SK-N-MC (cell line): ENCODE measurements around the gene SEPHS2.
A peak's percentile ranks its signal among the peaks of the same experiment; 100 is the strongest.
"Not testable (repeated sequence)": the region's sequence is repeated elsewhere in the genome, so short reads cannot be mapped to it uniquely, and the experiment has no call there.

ENCODE experiments used
- DNase-seq: peaks from one replicate; pipeline ENCODE4 v3.0.0-alpha.2; 2011; ENCODE audit warnings: low read depth, low spot score
- H3K27ac ChIP-seq: fragments of 200-600 bp; sonication (generic); 2 replicates; pipeline ENCODE4 v1.5.1; 2016; ENCODE audit warnings: mixed run types
- H3K36me3 ChIP-seq: fragments of 200-600 bp; sonication (generic); 2 replicates; pipeline ENCODE4 v1.6.1; 2017; ENCODE audit warnings: antibody characterized with exemption, low read length, mixed read lengths; ENCODE audit not compliant: insufficient read depth
- H3K4me3 ChIP-seq: fragments of 200-600 bp; sonication (generic); 2 replicates; pipeline ENCODE4 v1.5.1; 2016
- H3K9ac ChIP-seq: fragments of 200-600 bp; sonication (generic); 2 replicates; pipeline ENCODE4 v1.8.0; 2017; ENCODE audit warnings: mixed run types, mixed read lengths; ENCODE audit not compliant: insufficient read length
- H3K9me3 ChIP-seq: fragments of 200-600 bp; sonication (generic); 2 replicates; pipeline ENCODE4 v1.6.1; 2017; ENCODE audit warnings: low read depth, mild to moderate bottlenecking, antibody characterized with exemption, low read length, moderate library complexity, mixed read lengths
- EZH2 ChIP-seq: fragments of 200-600 bp; sonication (generic); IDR thresholded peaks from one replicate; pipeline ENCODE4 v1.6.1; 2017; ENCODE audit warnings: antibody characterized with exemption
- FOXP2 ChIP-seq: optimal IDR thresholded peaks from 2 replicates; pipeline ENCODE3; 2011; ENCODE audit warnings: mild to moderate bottlenecking, moderate library complexity; ENCODE audit not compliant: insufficient read depth; ENCODE audit errors: extremely low read length, control extremely low read depth
- POLR2AphosphoS5 ChIP-seq: IDR thresholded peaks from 2 replicates; pipeline ENCODE4 v1.6.1; 2012; ENCODE audit warnings: mild to moderate bottlenecking, low read depth, low read length, borderline replicate concordance

Gene SEPHS2

GRCh38 chr16:30457743-30458560 is 12.3 kb upstream of the SEPHS2 start:
- no peak for DNase-seq
- TF ChIP-seq POLR2AphosphoS5 (no peak), EZH2 (no peak), FOXP2 (no peak)
- H3K9ac ChIP-seq: no peak overlapping the region
- no peak overlapping the region for H3K27ac ChIP-seq
- no peak overlapping the region for H3K4me3 ChIP-seq
- H3K9me3 ChIP-seq: no peaks in the 10 kb centered on the region
- H3K36me3 ChIP-seq: no peaks in the 10 kb centered on the region

- H3K36me3 ChIP-seq: no peaks in the 10 kb centered on the region
- no peak overlapping the region for H3K4me3 ChIP-seq
- no peak overlapping the region for H3K9ac ChIP-seq
- H3K9me3 ChIP-seq: no peaks in the 10 kb centered on the region
- no peak overlapping the region for H3K27ac ChIP-seq
- DNase-seq: no peak
- TF ChIP-seq POLR2AphosphoS5: no peak
- no peak for TF ChIP-seq EZH2
Measured at GRCh38 chr16:30457256-30457655, 11.6 kb upstream of the SEPHS2 start.

GRCh38 chr16:30456302-30456701 is 10.6 kb upstream of the SEPHS2 start:
- no peak overlapping the region for H3K9ac ChIP-seq
- H3K4me3 ChIP-seq: no peak overlapping the region
- TF ChIP-seq EZH2: no peak
- no peak for TF ChIP-seq FOXP2
- TF ChIP-seq POLR2AphosphoS5: no peak
- H3K36me3 ChIP-seq: no peaks in the 10 kb centered on the region
- no peak for DNase-seq
- no peaks in the 10 kb centered on the region for H3K9me3 ChIP-seq
- no peak overlapping the region for H3K27ac ChIP-seq

- not testable (repeated sequence) for H3K9me3 ChIP-seq, H3K4me3 ChIP-seq, H3K27ac ChIP-seq, H3K36me3 ChIP-seq, H3K9ac ChIP-seq, DNase-seq
Measured at GRCh38 chr16:30452709-30453580, 7.3 kb upstream of the SEPHS2 start.

GRCh38 chr16:30449116-30449435 is 3.4 kb upstream of the SEPHS2 start:
- Histone ChIP-seq H3K36me3 (peaks cover 10% of the 10 kb centered on the region), H3K9ac (no peak overlapping the region), H3K4me3 (no peak overlapping the region), H3K9me3 (no peaks in the 10 kb centered on the region), H3K27ac (no peak overlapping the region)
- TF ChIP-seq POLR2AphosphoS5 (no peak), EZH2 (no peak), FOXP2 (no peak)
- DNase-seq: no peak

- no peaks in the 10 kb centered on the region for H3K9me3 ChIP-seq
- H3K36me3 ChIP-seq: peaks cover 20% of the 10 kb centered on the region
- no peak overlapping the region for H3K4me3 ChIP-seq
- no peak overlapping the region for H3K27ac ChIP-seq
- TF ChIP-seq EZH2: no peak
- TF ChIP-seq FOXP2: no peak
- no peak for TF ChIP-seq POLR2AphosphoS5
- H3K9ac ChIP-seq: no peak overlapping the region
- no peak for DNase-seq
Measured at GRCh38 chr16:30447512-30448226, 2.0 kb upstream of the SEPHS2 start.

- DNase-seq: no peak
- H3K27ac ChIP-seq: peak overlapping the region; percentile 94
- TF ChIP-seq EZH2 (no peak), POLR2AphosphoS5 (no peak)
- H3K9ac ChIP-seq: peak overlapping the region; percentile 77
- no peaks in the 10 kb centered on the region for H3K9me3 ChIP-seq
- H3K36me3 ChIP-seq: peaks cover 20% of the 10 kb centered on the region
- peak overlapping the region; percentile 98 for H3K4me3 ChIP-seq
Measured at GRCh38 chr16:30446203-30446595, 525 bp upstream of the SEPHS2 start.

- Histone ChIP-seq H3K9me3 (no peaks in the 10 kb centered on the region), H3K36me3 (peaks cover 20% of the 10 kb centered on the region), H3K4me3 (peak overlapping the region; percentile 98), H3K27ac (peak overlapping the region; percentile 94), H3K9ac (peak overlapping the region; percentile 96)
- no peak for DNase-seq
- TF ChIP-seq POLR2AphosphoS5: no peak
Measured at GRCh38 chr16:30445149-30445407, 596 bp downstream of the SEPHS2 start.
